IMR-90 (cell line): Measurements from ENCODE around the gene SMU1. TPM values are rescaled to one million over a fixed set of nuclear protein-coding genes. Genes with fewer than 3 reads are reported as not detected.

ENCODE experiments used
- ATAC-seq: fragments of 200-7000 bp; cut with Tn5 transposase; 2 replicates; pipeline ENCODE4 v1.9.1; 2020; ENCODE audit warnings: low read depth, mild to moderate bottlenecking, moderate library complexity
- BruUV-seq: library from RNA; stranded (reverse); fragments of 400-500 nt; replicated peaks from 2 replicates; lab custom pipeline; 2021; lab: Mats Ljungman, UMichigan
- CTCF ChIA-PET: fragments of 300-600 bp; formaldehyde crosslinking; extraction: SDS; loops from one replicate; lab custom pipeline; 2021; ENCODE audit warnings: antibody characterized with exemption; lab: Yijun Ruan, JAX
- POLR2A ChIA-PET: fragments of 300-600 bp; sonication (Branson Sonifier 250); formaldehyde crosslinking; loops from one replicate; lab custom pipeline; 2022; ENCODE audit warnings: antibody characterized with exemption; ENCODE audit not compliant: unreplicated experiment; lab: Charles Lee
- DNase-seq: peaks from one replicate; pipeline ENCODE4 v3.0.0; 2013
- H2AFZ ChIP-seq: replicated peaks from 2 replicates; pipeline ENCODE3; 2013; ENCODE audit warnings: low read length, mild to moderate bottlenecking; ENCODE audit not compliant: poor library complexity
- H2AK5ac ChIP-seq: 2 replicates; pipeline ENCODE4 v1.6.1; 2013; ENCODE audit warnings: low read depth, low read length, inconsistent platforms
- H2AK9ac ChIP-seq: replicated peaks from 2 replicates; pipeline ENCODE3; 2013; ENCODE audit warnings: mild to moderate bottlenecking, low read depth, low read length, moderate library complexity; ENCODE audit not compliant: poor library complexity
- H2BK120ac ChIP-seq: 2 replicates; pipeline ENCODE4 v1.6.1; 2013; ENCODE audit warnings: low read depth, low read length, inconsistent platforms
- H2BK15ac ChIP-seq: 3 replicates; pipeline ENCODE4 v1.6.1; 2013; ENCODE audit warnings: low read depth, low read length, inconsistent platforms
- H2BK20ac ChIP-seq: 2 replicates; pipeline ENCODE4 v1.6.1; 2013; ENCODE audit warnings: low read depth, mild to moderate bottlenecking, inconsistent platforms, low read length, moderate library complexity
- H2BK5ac ChIP-seq: 2 replicates; pipeline ENCODE4 v1.6.1; 2013; ENCODE audit warnings: mild to moderate bottlenecking, low read depth, low read length, inconsistent platforms; ENCODE audit not compliant: poor library complexity, severe bottlenecking
- H3K14ac ChIP-seq: replicated peaks from 2 replicates; pipeline ENCODE4 v1.6.1; 2013; ENCODE audit warnings: low read depth, low read length, inconsistent platforms
- H3K18ac ChIP-seq: 2 replicates; pipeline ENCODE4 v1.6.1; 2013; ENCODE audit warnings: low read depth, low read length, control low read depth
- H3K23ac ChIP-seq: 2 replicates; pipeline ENCODE4 v1.6.1; 2013; ENCODE audit warnings: low read depth, low read length, inconsistent platforms
- H3K27ac ChIP-seq: 2 replicates; pipeline ENCODE4 v1.5.1; 2013; ENCODE audit warnings: mild to moderate bottlenecking, control low read depth, low read length; ENCODE audit not compliant: insufficient read depth
- H3K27me3 ChIP-seq: 2 replicates; pipeline ENCODE4 v1.6.1; 2013; ENCODE audit warnings: low read length; ENCODE audit not compliant: control insufficient read depth, insufficient read depth
- H3K36me3 ChIP-seq: 2 replicates; pipeline ENCODE4 v1.6.1; 2013; ENCODE audit warnings: low read length, mixed read lengths; ENCODE audit not compliant: control insufficient read depth, insufficient read depth
- H3K4ac ChIP-seq: 2 replicates; pipeline ENCODE4 v1.6.1; 2013; ENCODE audit warnings: low read depth, low read length, inconsistent platforms
- H3K4me1 ChIP-seq: 2 replicates; pipeline ENCODE4 v1.6.1; 2013; ENCODE audit warnings: low read length, mixed read lengths; ENCODE audit not compliant: control insufficient read depth, insufficient read depth
- H3K4me2 ChIP-seq: 2 replicates; pipeline ENCODE4 v1.6.1; 2013; ENCODE audit warnings: low read depth, mild to moderate bottlenecking, control low read depth, low read length, moderate library complexity
- H3K4me3 ChIP-seq: 2 replicates; pipeline ENCODE4 v1.5.1; 2013; ENCODE audit warnings: low read depth, mild to moderate bottlenecking, control low read depth, low read length, moderate library complexity; ENCODE audit not compliant: insufficient read depth
- H3K56ac ChIP-seq: 2 replicates; pipeline ENCODE4 v1.6.1; 2013; ENCODE audit warnings: low read length, inconsistent platforms; ENCODE audit not compliant: insufficient read depth; ENCODE audit errors: extremely low read depth
- H3K79me1 ChIP-seq, 2 experiments: 2 replicates each; pipeline ENCODE4 v1.6.1; 2013; ENCODE audit warnings: low read length in 2 of 2, inconsistent platforms in 1 of 2, low read depth in 1 of 2
- H3K9ac ChIP-seq: 2 replicates; pipeline ENCODE4 v1.6.1; 2013; ENCODE audit warnings: low read depth, low read length, control low read depth
- H3K9me1 ChIP-seq: 2 replicates; pipeline ENCODE4 v1.6.1; 2013; ENCODE audit warnings: low read length, inconsistent platforms; ENCODE audit not compliant: insufficient read depth
- H3K9me3 ChIP-seq: 2 replicates; pipeline ENCODE4 v1.6.1; 2013; ENCODE audit warnings: low read length; ENCODE audit not compliant: control insufficient read depth, insufficient read depth
- H4K20me1 ChIP-seq: 2 replicates; pipeline ENCODE4 v1.6.1; 2013; ENCODE audit warnings: low read length, inconsistent platforms; ENCODE audit not compliant: insufficient read depth
- H4K5ac ChIP-seq: 2 replicates; pipeline ENCODE4 v1.6.1; 2013; ENCODE audit warnings: mild to moderate bottlenecking, low read depth, low read length, control low read depth
- H4K8ac ChIP-seq, 2 experiments: 2 replicates each; pipeline ENCODE4 v1.6.1; 2013; ENCODE audit warnings: low read depth in 2 of 2, low read length in 2 of 2, control low read depth in 1 of 2, inconsistent platforms in 1 of 2
- H4K91ac ChIP-seq: 2 replicates; pipeline ENCODE4 v1.6.1; 2013; ENCODE audit warnings: low read depth, low read length, inconsistent platforms; ENCODE audit not compliant: insufficient read depth
- BHLHE40 ChIP-seq: fragments of 150-350 bp; IDR thresholded peaks from 2 replicates; pipeline ENCODE4 v1.6.1; 2016; ENCODE audit warnings: mild to moderate bottlenecking, low read depth, low read length
- CEBPB ChIP-seq: IDR thresholded peaks from 2 replicates; pipeline ENCODE4 v1.6.1; 2012; ENCODE audit warnings: low read depth, low read length, improper control_type of control experiment
- CHD1 ChIP-seq: IDR thresholded peaks from 2 replicates; pipeline ENCODE4 v1.6.1; 2012; ENCODE audit warnings: low read depth, low read length, improper control_type of control experiment
- CTCF ChIP-seq: conservative IDR thresholded peaks from 2 replicates; pipeline ENCODE4 v1.5.1; 2012; ENCODE audit warnings: mild to moderate bottlenecking, low read depth, low read length, improper control_type of control experiment
- ELK1 ChIP-seq: fragments of 150-350 bp; IDR thresholded peaks from 2 replicates; pipeline ENCODE4 v1.6.1; 2016; ENCODE audit warnings: low read depth, mild to moderate bottlenecking, low read length, moderate library complexity, borderline replicate concordance
- FOS ChIP-seq: fragments of 150-350 bp; IDR thresholded peaks from 2 replicates; pipeline ENCODE4 v1.6.1; 2016; ENCODE audit warnings: low read depth, low read length
- MAFK ChIP-seq: IDR thresholded peaks from 2 replicates; pipeline ENCODE4 v1.6.1; 2012; ENCODE audit warnings: low read depth, low read length, improper control_type of control experiment
- MAZ ChIP-seq: IDR thresholded peaks from 2 replicates; pipeline ENCODE4 v1.6.1; 2012; ENCODE audit warnings: low read depth, mild to moderate bottlenecking, low read length, improper control_type of control experiment, moderate library complexity, borderline replicate concordance
- MXI1 ChIP-seq: IDR thresholded peaks from 2 replicates; pipeline ENCODE4 v1.6.1; 2012; ENCODE audit warnings: low read depth, mild to moderate bottlenecking, low read length, moderate library complexity, borderline replicate concordance
- NFE2L2 ChIP-seq: fragments of 150-350 bp; IDR thresholded peaks from 2 replicates; pipeline ENCODE4 v1.6.1; 2016; ENCODE audit warnings: low read depth, mild to moderate bottlenecking, low read length
- POLR2A ChIP-seq: IDR thresholded peaks from 2 replicates; pipeline ENCODE4 v1.6.1; 2012; ENCODE audit warnings: mild to moderate bottlenecking, low read depth, low read length
- RAD21 ChIP-seq: IDR thresholded peaks from 2 replicates; pipeline ENCODE4 v1.6.1; 2012; ENCODE audit warnings: low read length, improper control_type of control experiment
- RCOR1 ChIP-seq: IDR thresholded peaks from 2 replicates; pipeline ENCODE4 v1.6.1; 2012; ENCODE audit warnings: mild to moderate bottlenecking, low read length, improper control_type of control experiment; ENCODE audit not compliant: insufficient replicate concordance
- RFX5 ChIP-seq: IDR thresholded peaks from 2 replicates; pipeline ENCODE4 v1.8.0; 2012; ENCODE audit warnings: low read depth, mild to moderate bottlenecking, low read length, moderate library complexity
- SMC3 ChIP-seq: fragments of 150-350 bp; IDR thresholded peaks from 2 replicates; pipeline ENCODE4 v1.6.1; 2016; ENCODE audit warnings: low read depth, mild to moderate bottlenecking, antibody characterized with exemption, low read length, moderate library complexity
- WGBS, 2 experiments: methylation state at CpG; one replicate each; pipeline versions ENCODE4 v1.1.5 to v1.1.7; 2013; ENCODE audit warnings: missing lambda C conversion rate in 2 of 2; ENCODE audit not compliant: insufficient read length in 1 of 2; ENCODE audit errors: extremely low coverage in 2 of 2; 5-methylcytosine and 5-hydroxymethylcytosine counted together
- dilution Hi-C: fragments of 300-500 bp; cut with HindIII; formaldehyde crosslinking; loops from one replicate; pipeline ENCODE4 v1.14.3; 2018; ENCODE audit warnings: low sequenced_read_pairs; ENCODE audit not compliant: unreplicated experiment
- in situ Hi-C: fragments of 300-500 bp; cut with MboI; formaldehyde crosslinking; loops from 3 replicates; pipeline ENCODE4 v1.14.3; 2019; ENCODE audit warnings: low sequenced_read_pairs, inconsistent platforms, mixed read lengths
- intact Hi-C: fragments of 100-400 bp; cut with micrococcal nuclease; formaldehyde crosslinking; loops from 2 replicates; pipeline ENCODE4 v1.10.0; 2022
- polyA plus RNA-seq, 3 experiments: library from polyadenylated mRNA; depleted of rRNA; stranded (reverse); fragments of >200 nt; gene quantifications; 2 replicates each; pipeline ENCODE4 v1.2.3, GENCODE V29; 2012; ENCODE audit warnings: low replicate concordance in 1 of 3
- total RNA-seq: library from RNA; depleted of rRNA; stranded (reverse); fragments of >200 nt; gene quantifications from 2 replicates; pipeline ENCODE4 v1.2.3, GENCODE V29; 2012
- TF ChIP-seq, protein P1 (sequence below): fragments of 150-350 bp; IDR thresholded peaks from 2 replicates; pipeline ENCODE4 v1.6.1; 2017; ENCODE audit warnings: mild to moderate bottlenecking, antibody characterized with exemption, low read length, low read depth

The SMU1 gene
- total and polyA plus RNA-seq, 2 of the 4 experiments (the other 2 are of a cell fraction): 11.1 to 36.0 TPM

DNA sequence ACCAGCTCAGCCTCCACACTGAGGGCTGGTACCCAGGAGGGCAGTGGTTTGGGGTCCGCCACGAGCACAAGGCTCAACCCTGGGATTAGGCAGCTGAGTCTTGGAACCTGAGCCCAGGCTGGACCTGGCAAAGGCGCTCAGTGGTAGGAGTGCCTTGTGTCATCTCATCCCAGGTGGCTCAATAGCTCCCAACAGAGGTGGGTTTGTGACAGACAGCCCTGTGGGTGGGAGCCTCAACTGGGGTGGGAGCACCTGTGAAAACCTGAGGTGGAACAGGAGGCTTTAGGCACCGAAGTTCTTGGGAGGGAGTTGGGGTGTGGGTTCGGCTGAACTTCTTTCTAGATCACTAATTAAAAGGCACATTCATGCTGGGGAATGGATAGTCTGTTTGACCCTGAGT, 35.2 kb upstream of the SMU1 start:
- H2AK9ac ChIP-seq: no peak overlapping the region
- no peak for DNase-seq
- no peak overlapping the region for H3K14ac ChIP-seq
- no peak overlapping the region for H2AFZ ChIP-seq
- BruUV-seq: no TSS peak
- POLR2A ChIA-PET: no interaction called here
- no peak overlapping the region for H3K4me3 ChIP-seq
- no peak overlapping the region for H3K23ac ChIP-seq
- no peak overlapping the region for H4K5ac ChIP-seq
- dilution Hi-C loops: no loop called here
- no peaks in the 10 kb centered on the region for H3K9me3 ChIP-seq
- no peak overlapping the region for H3K9ac ChIP-seq
- peaks cover 11% of the 10 kb centered on the region for H3K4me1 ChIP-seq
- H2BK15ac ChIP-seq: no peak overlapping the region
- no peak overlapping the region for H2BK20ac ChIP-seq
- TF ChIP-seq ELK1 (no peak), MAFK (no peak), SMC3 (no peak), NFE2L2 (no peak), MXI1 (no peak), MAZ (no peak), CEBPB (no peak), FOS (no peak), POLR2A (no peak), CTCF (no peak), BHLHE40 (no peak), RCOR1 (no peak), CHD1 (no peak), RFX5 (no peak), RAD21 (no peak)
- TF ChIP-seq, protein P1, sequence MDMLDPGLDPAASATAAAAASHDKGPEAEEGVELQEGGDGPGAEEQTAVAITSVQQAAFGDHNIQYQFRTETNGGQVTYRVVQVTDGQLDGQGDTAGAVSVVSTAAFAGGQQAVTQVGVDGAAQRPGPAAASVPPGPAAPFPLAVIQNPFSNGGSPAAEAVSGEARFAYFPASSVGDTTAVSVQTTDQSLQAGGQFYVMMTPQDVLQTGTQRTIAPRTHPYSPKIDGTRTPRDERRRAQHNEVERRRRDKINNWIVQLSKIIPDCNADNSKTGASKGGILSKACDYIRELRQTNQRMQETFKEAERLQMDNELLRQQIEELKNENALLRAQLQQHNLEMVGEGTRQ: no peak
- CTCF ChIA-PET: no interaction called here
- H4K20me1 ChIP-seq: no peaks in the 10 kb centered on the region; the same call in 1 of the 2 replicates
- in situ Hi-C loops: no loop called here
- H3K27me3 ChIP-seq: no peaks in the 10 kb centered on the region
- H4K91ac ChIP-seq: no peak overlapping the region
- peaks cover 26% of the 10 kb centered on the region for H3K9me1 ChIP-seq
- H2AK5ac ChIP-seq: no peak overlapping the region; the same call in 1 of the 2 replicates
- no peak overlapping the region for H2BK120ac ChIP-seq
- H3K79me1 ChIP-seq: peaks cover 25 to 56% of the 10 kb centered on the region in 2 experiments
- no peak overlapping the region for H2BK5ac ChIP-seq
- 100% methylated on average over 3 of the region's 5 CpGs; no CpG with 5 or more reads in 1 of the 2 experiments for WGBS, 2 experiments
- intact Hi-C loops: loop anchor here (2.0 kb wide), 1 partner anchor 35 kb away; the partner anchor contains the start of gene SMU1
- H3K56ac ChIP-seq: no peak overlapping the region
- H4K8ac ChIP-seq: no peak overlapping the region
- H3K4me2 ChIP-seq: no peak overlapping the region
- no peak for ATAC-seq
- no peak overlapping the region for H3K27ac ChIP-seq
- H3K4ac ChIP-seq: no peak overlapping the region
- peaks cover 26% of the 10 kb centered on the region for H3K36me3 ChIP-seq
- no peak overlapping the region for H3K18ac ChIP-seq
